KOPT-K1 (cell line): ENCODE results near the gene SLC17A1.

ENCODE experiments used
- H3K27ac ChIP-seq: fragments of 200-600 bp; sonication (generic); 2 replicates; pipeline ENCODE4 v1.5.1; 2016; ENCODE audit warnings: antibody characterized with exemption, mild to moderate bottlenecking, low read depth, low read length; ENCODE audit not compliant: poor library complexity, severe bottlenecking
- H3K36me3 ChIP-seq: fragments of 200-600 bp; sonication (generic); 2 replicates; pipeline ENCODE4 v1.5.1; 2017; ENCODE audit warnings: antibody characterized with exemption, mild to moderate bottlenecking, low read length, moderate library complexity; ENCODE audit not compliant: insufficient read depth
- H3K9me3 ChIP-seq: fragments of 200-600 bp; sonication (generic); 2 replicates; pipeline ENCODE4 v1.5.1; 2017; ENCODE audit warnings: antibody characterized with exemption, low read length, mild to moderate bottlenecking; ENCODE audit not compliant: insufficient read depth, poor library complexity, severe bottlenecking

The SLC17A1 gene

DNA sequence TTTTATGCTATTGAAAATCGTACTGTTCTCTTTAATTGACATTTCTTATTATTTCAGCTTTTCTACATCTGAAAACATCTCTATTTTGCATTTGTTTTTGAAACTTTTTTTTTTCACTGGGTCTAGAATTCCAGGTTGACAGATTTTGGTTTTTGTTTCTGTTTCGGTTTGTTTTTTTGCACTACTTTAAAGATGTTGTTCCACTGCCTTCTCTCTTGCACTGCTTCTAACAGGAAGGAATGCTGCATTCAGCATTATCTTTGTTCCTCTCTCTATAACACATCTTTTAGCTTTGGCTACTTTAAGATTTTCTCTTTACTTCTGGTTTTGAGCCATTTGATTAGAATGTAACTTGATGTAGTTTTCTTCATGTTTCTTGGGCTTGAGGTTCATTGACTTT lies 20.1 kb upstream of the SLC17A1 start:
- H3K9me3 ChIP-seq, result no peaks in the 10 kb centered on the region
- no peak overlapping the region for H3K27ac ChIP-seq
- no peaks in the 10 kb centered on the region for H3K36me3 ChIP-seq

GRCh38 chr6:25844518-25844917 lies 12.7 kb upstream of the SLC17A1 start:
- Histone ChIP-seq H3K36me3 (no peaks in the 10 kb centered on the region), H3K27ac (no peak overlapping the region), H3K9me3 (no peaks in the 10 kb centered on the region)

DNA sequence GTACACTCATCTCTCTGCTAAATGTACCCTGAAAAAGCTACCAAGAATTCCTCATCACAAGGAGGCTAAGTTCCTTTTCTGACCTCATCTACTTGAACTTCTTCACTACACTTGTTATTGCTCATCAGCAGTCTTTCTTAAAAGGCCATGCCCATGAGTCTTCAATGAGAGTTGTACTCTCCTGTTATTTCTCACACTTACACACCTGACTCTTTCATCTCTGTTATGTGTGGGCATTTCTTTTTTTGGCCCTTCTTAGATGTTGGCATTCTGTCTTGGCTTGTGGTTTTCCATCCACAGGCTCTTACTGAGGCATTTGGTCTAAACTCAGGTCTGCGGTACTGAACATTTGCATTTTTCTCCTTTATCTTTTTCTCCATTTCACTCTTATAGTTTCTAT lies 10.7 kb upstream of the SLC17A1 start:
- H3K9me3 ChIP-seq, result no peaks in the 10 kb centered on the region
- H3K27ac ChIP-seq, result no peak overlapping the region
- no peaks in the 10 kb centered on the region for H3K36me3 ChIP-seq

DNA sequence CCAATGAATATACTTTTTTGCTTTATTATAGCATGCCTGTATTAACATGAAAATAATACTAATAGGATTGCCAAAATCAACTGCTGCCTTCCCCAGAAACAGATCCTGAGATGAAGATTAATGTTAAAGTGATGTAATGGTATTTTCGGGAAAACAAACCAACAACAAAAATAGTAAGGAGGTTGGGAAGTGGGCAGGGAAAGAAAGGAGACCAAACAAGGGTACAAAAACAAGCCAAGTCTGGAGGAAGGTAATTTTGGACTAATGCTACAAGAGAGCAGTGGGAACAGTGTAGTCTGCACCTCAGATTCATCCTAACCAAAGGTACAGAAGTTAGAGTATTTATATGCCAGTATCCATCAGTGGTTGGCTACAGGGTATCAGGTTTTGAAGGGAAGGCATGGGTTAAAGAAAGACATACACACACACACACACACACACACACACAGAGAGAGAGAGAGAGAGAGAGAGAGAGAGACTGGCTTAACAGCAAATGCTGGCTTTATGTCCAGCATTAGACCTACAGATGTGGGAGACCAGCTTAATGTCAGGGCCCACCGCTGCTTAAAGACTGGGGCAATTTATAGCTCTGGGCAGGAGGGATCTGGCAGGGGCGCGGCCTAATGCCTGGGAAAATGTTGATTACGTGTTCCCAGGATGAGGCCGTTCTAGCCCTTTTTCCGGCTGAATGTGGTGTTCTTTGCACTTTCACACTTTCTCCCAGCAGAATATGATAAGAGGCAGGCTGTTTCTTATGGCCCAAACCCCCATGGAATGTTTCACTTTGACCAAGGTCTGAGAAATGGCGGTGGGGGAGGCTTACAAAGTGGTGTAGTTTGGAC lies 3.8 kb upstream of the SLC17A1 start:
- Histone ChIP-seq H3K36me3 (no peaks in the 10 kb centered on the region), H3K9me3 (no peaks in the 10 kb centered on the region), H3K27ac (no peak overlapping the region)

- Histone ChIP-seq H3K27ac (no peak overlapping the region), H3K36me3 (no peaks in the 10 kb centered on the region), H3K9me3 (no peaks in the 10 kb centered on the region)
These were observed 3.1 kb upstream of the SLC17A1 start for GRCh38 chr6:25834950-25835349.

DNA sequence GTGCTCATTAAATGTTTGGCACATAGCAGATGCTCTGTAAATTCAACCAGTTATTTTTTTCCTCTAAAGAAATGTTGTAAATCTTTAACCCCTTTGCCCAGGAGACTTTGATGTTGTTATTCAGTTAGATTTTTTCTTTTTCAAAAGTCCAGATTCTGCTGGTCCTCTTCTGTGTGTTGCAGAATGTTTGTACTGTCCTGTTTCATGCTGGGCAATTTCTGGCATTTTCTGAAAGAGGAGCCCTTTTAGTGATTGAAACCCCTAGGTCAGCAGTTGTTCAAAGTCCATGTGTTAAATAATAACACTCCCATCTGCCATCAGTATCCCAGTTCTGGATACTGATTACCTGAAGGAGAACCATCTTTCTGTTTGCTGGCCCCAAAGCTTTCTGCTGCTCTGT lies 1.3 kb upstream of the SLC17A1 start:
- H3K36me3 ChIP-seq, result no peaks in the 10 kb centered on the region
- no peak overlapping the region for H3K27ac ChIP-seq
- no peaks in the 10 kb centered on the region for H3K9me3 ChIP-seq

- no peaks in the 10 kb centered on the region for H3K36me3 ChIP-seq
- H3K27ac ChIP-seq, result no peak overlapping the region
- H3K9me3 ChIP-seq, result no peaks in the 10 kb centered on the region
These were observed 818 bp upstream of the SLC17A1 start for GRCh38 chr6:25832670-25833069.

DNA sequence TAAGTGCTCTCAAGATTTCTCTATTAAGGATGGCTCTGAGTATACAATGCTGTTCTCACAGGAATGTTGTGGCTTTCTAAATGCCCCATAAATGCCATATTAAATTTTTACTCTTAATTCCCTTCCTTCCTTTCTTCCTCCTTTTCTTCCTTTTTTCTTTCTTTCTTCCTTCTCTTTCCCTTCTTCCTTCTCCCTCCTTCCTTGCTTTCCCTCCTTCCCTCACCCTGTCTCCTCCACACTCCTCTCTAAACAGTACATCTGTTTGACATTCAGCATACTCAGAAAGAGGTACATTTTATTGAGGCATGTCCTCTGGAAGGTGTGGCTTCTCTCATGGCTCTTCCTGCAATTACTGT lies 433 bp upstream of the SLC17A1 start:
- Histone ChIP-seq H3K27ac (no peak overlapping the region), H3K9me3 (no peaks in the 10 kb centered on the region), H3K36me3 (no peaks in the 10 kb centered on the region)

GRCh38 chr6:25830458-25830857 lies 1.4 kb downstream of the SLC17A1 start:
- H3K27ac ChIP-seq, result no peak overlapping the region
- no peaks in the 10 kb centered on the region for H3K9me3 ChIP-seq
- H3K36me3 ChIP-seq, result no peaks in the 10 kb centered on the region

DNA sequence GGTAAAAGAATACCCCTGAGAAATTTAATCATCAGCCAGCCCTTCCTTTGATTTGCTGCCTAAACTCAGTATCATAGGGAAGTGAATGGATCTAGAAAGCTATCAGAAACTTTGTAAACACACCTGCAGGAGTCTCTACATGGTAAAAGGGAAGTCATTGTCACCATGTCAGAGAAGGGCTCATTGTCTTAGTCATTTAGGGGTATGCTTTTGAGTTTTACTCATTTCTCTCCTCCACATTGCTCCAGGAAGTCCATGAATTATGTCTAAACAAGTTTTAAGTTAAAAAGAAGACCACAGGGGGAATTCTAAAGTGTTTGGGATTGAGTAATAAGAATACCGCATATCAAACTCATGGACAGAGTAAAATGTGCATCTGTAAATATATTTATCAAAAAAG lies 2.5 kb downstream of the SLC17A1 start:
- Histone ChIP-seq H3K27ac (no peak overlapping the region), H3K9me3 (no peaks in the 10 kb centered on the region), H3K36me3 (no peaks in the 10 kb centered on the region)

- Histone ChIP-seq H3K36me3 (no peaks in the 10 kb centered on the region), H3K9me3 (no peaks in the 10 kb centered on the region), H3K27ac (no peak overlapping the region)
These were observed 10.5 kb downstream of the SLC17A1 start for GRCh38 chr6:25821341-25821740.

DNA sequence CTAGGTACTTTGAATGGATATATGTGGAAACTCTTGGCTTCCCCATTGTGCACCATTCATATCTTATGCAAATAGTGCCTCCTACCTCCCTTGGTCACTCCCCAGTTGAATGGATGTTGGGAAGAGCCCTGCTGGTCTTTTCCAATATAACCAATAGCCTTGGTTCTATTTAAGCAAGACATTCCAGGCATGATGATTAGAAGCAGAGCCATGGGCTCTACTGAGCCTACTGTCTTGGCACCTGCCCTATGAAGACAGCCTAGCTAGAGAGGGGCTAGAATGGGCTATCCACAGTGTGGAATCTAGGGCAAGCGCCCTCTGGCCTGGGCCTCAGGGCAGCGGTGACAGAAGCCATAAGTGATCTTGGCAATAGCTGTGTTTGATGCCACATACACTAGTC lies 15.6 kb downstream of the SLC17A1 start:
- H3K27ac ChIP-seq, result no peak overlapping the region
- H3K9me3 ChIP-seq, result no peaks in the 10 kb centered on the region
- no peaks in the 10 kb centered on the region for H3K36me3 ChIP-seq

DNA sequence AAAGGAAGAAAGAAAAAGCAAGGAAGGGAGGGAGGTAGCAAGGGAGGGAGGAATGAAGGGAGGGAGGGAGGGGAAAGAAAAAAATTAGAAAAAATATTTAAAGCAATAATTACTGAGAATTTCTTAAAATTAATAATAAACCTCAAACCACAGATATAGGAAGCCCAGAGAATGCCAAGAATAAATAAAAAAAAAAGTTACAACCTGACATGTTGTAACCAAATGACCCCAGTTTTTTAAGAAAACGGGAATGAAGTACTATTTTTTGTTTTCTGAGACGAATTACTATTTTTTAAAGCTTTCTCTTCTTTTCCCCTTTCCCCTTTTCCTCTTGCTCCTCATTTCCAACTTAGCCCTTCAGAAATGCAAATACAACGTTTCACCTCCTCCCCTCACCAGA lies 16.7 kb downstream of the SLC17A1 start:
- Histone ChIP-seq H3K27ac (no peak overlapping the region), H3K36me3 (no peaks in the 10 kb centered on the region), H3K9me3 (no peaks in the 10 kb centered on the region)

- Histone ChIP-seq H3K36me3 (no peaks in the 10 kb centered on the region), H3K27ac (no peak overlapping the region), H3K9me3 (no peaks in the 10 kb centered on the region)
These were observed 27.0 kb downstream of the SLC17A1 start for GRCh38 chr6:25804804-25805203.

DNA sequence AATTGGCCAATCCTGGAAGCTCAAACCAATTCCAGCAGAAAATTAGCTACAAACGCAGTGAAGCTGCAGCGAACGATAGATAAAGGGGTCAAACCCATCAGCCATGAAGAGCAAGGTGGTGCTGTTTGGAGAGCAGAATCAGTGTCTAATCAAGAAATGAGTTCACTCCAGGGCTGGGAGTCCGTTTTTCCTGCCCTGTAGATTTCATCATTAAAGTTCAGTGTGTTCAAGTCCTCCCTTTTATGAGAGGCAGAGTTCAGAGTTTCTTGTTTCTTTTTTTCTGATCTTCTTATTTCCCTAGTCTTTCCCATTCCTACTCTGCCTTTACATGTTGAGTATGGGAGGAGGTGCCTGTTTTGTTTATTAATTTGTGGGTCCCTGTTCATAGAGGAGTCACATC lies 30.4 kb downstream of the SLC17A1 start:
- H3K27ac ChIP-seq, result no peak overlapping the region
- no peaks in the 10 kb centered on the region for H3K9me3 ChIP-seq
- H3K36me3 ChIP-seq, result no peaks in the 10 kb centered on the region

GRCh38 chr6:25794784-25795183 lies 37.1 kb downstream of the SLC17A1 start:
- Histone ChIP-seq H3K36me3 (no peaks in the 10 kb centered on the region), H3K27ac (no peak overlapping the region), H3K9me3 (no peaks in the 10 kb centered on the region)
